ENCODE results near the gene PTAR1.

PTAR1 gene

GRCh38 chr9:69672596-69673310 is 87.1 kb downstream of the PTAR1 start:
- DNase-seq: peak; percentile 74 to 77

DNA sequence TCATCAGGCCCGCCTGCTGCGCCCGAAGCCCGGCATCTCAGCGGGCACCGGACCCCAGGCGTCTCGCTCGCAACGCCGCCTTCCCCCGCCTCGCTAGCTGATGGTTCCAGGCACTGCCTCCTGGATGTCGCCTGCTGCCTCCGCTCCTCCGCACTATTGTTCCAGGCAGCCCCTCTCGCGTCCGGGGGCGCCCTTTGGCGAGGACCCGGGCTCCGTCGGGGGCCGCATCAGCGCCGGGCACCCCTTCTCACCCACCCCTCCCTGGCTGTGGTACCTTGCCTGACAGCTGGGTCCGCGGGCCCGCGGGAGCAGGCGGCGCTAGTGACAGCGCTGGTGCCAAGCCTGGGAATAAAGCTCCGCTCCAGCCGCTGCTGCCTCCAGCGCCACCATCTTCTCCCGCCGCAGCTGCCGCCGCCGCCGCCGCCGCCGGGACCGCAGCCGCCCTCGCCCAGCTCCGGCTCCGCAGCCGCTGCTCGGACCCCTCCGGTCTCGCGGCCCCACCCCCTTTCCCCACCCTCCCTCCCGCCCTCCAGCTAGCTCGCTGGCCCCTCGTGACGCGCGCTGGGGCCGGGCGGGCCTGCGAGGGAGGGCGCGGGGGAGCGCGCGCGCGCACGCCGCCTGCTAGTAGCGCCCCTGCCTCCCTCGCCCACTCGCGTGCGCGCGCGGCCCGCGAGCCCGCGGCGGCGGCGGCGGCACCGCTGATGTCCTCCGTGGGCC is 87.8 kb downstream of the PTAR1 start, which contains the start of gene APBA1:
Gene APBA1 (minus strand): TSS at position 493 of the 717 bp plus-strand sequence.
- DNase-seq: peak in 1 of 2 experiments; percentile 23

DNA sequence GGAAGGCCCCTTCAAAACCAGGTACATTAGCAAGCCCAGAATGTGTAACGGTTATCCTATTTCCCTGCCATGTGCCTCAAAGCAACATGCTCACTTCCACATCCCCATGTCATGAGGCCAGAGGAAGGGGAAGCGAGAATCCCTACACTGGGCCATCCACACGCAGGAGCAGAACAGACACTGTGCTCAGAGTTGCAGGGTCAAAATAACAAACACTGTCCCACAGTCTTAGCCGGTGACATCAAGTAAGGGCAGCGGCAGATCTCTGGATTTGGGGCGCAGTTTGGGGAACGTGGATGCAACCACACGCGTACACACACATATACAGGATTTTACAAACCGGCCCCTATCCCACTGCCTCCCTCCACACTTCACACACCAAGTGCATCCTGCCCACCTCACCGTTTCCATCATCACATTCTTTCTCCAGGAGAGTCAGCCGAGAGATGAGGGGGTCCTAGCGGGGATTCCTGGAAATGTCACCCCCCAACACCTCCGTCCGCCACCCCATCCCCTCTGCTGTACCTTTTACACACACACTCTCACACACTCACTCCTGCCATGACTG is 88.4 kb downstream of the PTAR1 start:
- peak; percentile 24 to 38 for DNase-seq

GRCh38 chr9:69667306-69667705 is 92.5 kb downstream of the PTAR1 start:
- no peak for DNase-seq

- no peak for DNase-seq
Measured at GRCh38 chr9:69660304-69660703, 99.5 kb downstream of the PTAR1 start.

Measured in AML-193 (cell line).